Esophagus squamous epithelium (tissue), 4 donors: ENCODE results near the gene WNK2.

Experiments
- CTCF ChIP-seq, 6 experiments: fragments of 450-650 bp in 4 of 6; fragments of 200-600 bp in 2 of 6; sonication (generic) in 2 of 6; IDR thresholded peaks; one replicate each; pipeline ENCODE4 v1.5.1; 2016 to 2019; ENCODE audit warnings: antibody characterized with exemption in 6 of 6, mild to moderate bottlenecking in 4 of 6, moderate library complexity in 4 of 6
- POLR2A ChIP-seq, 4 donors: fragments of 450-650 bp; IDR thresholded peaks; one replicate each; pipeline ENCODE4 v1.6.1; 2017; ENCODE audit warnings: antibody characterized with exemption in 4 of 4, mild to moderate bottlenecking in 4 of 4, moderate library complexity in 3 of 4

GRCh38 chr9:93300585-93301081 is 116.7 kb downstream of the WNK2 start:
- no peak for TF ChIP-seq POLR2A (IDR thresholded peaks at IDR 0.05)
- TF ChIP-seq CTCF (IDR thresholded peaks at IDR 0.05) = no peak
